ENCODE results near the gene MIER3. TPM values are rescaled to one million over a fixed set of nuclear protein-coding genes. Genes with fewer than 3 reads are reported as not detected.

MIER3 gene
- total RNA-seq, 1 donor from 2014 or later = 30.0 TPM

- Histone ChIP-seq H3K4me3 (ENCODE audit: insufficient read depth, low read depth, low read length) (peak overlapping the region; percentile 85), H3K36me3 (ENCODE audit: insufficient read depth, low read length) (peaks cover 15% of the 10 kb centered on the region), H3K4me1 (ENCODE audit: insufficient read depth, low read length) (peaks cover 5% of the 10 kb centered on the region), H3K27me3 (ENCODE audit: insufficient read depth, low read length) (no peaks in the 10 kb centered on the region), H3K4me2 (ENCODE audit: low read length) (peak overlapping the region; percentile 98), H3K9ac (ENCODE audit: low read length) (peak overlapping the region; percentile 89), H4K20me1 (ENCODE audit: insufficient read depth, low read length) (peaks cover 28% of the 10 kb centered on the region), H3K27ac (ENCODE audit: low read depth, low read length) (peak overlapping the region; percentile 63), H3K9me3 (ENCODE audit: insufficient read depth, low read depth, low read length) (no peaks in the 10 kb centered on the region), H2AFZ (ENCODE audit: low read depth, low read length) (peak overlapping the region; percentile 74), H3K79me2 (ENCODE audit: insufficient read depth, low read length) (peaks cover 46% of the 10 kb centered on the region)
- Mint-ChIP-seq H3K27ac (ENCODE audit: unreplicated experiment) (peak overlapping the region; percentile 91), H3K36me3 (ENCODE audit: low read depth, unreplicated experiment) (no peaks in the 10 kb centered on the region), H3K4me1 (ENCODE audit: low read depth, unreplicated experiment) (peaks cover 4% of the 10 kb centered on the region), H3K27me3 (ENCODE audit: low read depth, unreplicated experiment) (peaks cover 3% of the 10 kb centered on the region), H3K9me3 (ENCODE audit: unreplicated experiment) (no peaks in the 10 kb centered on the region), H3K4me3 (ENCODE audit: unreplicated experiment) (peak overlapping the region; percentile 97)
- DNase-seq (ENCODE audit: low read depth) (no peak), FAIRE-seq (no peak)
- TF ChIP-seq CTCF (IDR thresholded peaks at IDR 0.05; ENCODE audit: insufficient read depth, low read depth, low read length) (no peak), EZH2 (IDR thresholded peaks at IDR 0.05; ENCODE audit: insufficient read depth, low read length) (no peak)
Observed at GRCh38 chr5:56951126-56951945, 587 bp downstream of the MIER3 start.

GRCh38 chr5:56950626-56951125 is 1.2 kb downstream of the MIER3 start:
- peak overlapping the region; percentile 74 for H2AFZ ChIP-seq (ENCODE audit: low read depth, low read length)

More at GRCh38 chr5:56950626-56951125, 1.2 kb downstream of the MIER3 start:
- FAIRE-seq (no peak), DNase-seq (ENCODE audit: low read depth) (peak; percentile 41)
- H3K9me3 Mint-ChIP-seq (ENCODE audit: unreplicated experiment) = no peaks in the 10 kb centered on the region
- TF ChIP-seq CTCF (IDR thresholded peaks at IDR 0.05; ENCODE audit: insufficient read depth, low read depth, low read length) = no peak
- no peak for TF ChIP-seq EZH2 (IDR thresholded peaks at IDR 0.05; ENCODE audit: insufficient read depth, low read length)
- peak overlapping the region; percentile 85 for H3K4me3 ChIP-seq (ENCODE audit: insufficient read depth, low read depth, low read length)
- H3K4me2 ChIP-seq (ENCODE audit: low read length) = peak overlapping the region; percentile 98
- H4K20me1 ChIP-seq (ENCODE audit: insufficient read depth, low read length) = peaks cover 28% of the 10 kb centered on the region
- H3K9ac ChIP-seq (ENCODE audit: low read length) = peak overlapping the region; percentile 89
- H3K4me1 Mint-ChIP-seq (ENCODE audit: low read depth, unreplicated experiment) = peaks cover 4% of the 10 kb centered on the region
- H3K27ac ChIP-seq (ENCODE audit: low read depth, low read length) = peak overlapping the region; percentile 63
- no peaks in the 10 kb centered on the region for H3K9me3 ChIP-seq (ENCODE audit: insufficient read depth, low read depth, low read length)
- H3K4me3 Mint-ChIP-seq (ENCODE audit: unreplicated experiment) = peak overlapping the region; percentile 97
- no peaks in the 10 kb centered on the region for H3K27me3 ChIP-seq (ENCODE audit: insufficient read depth, low read length)
- H3K36me3 ChIP-seq (ENCODE audit: insufficient read depth, low read length) = peaks cover 17% of the 10 kb centered on the region
- H3K4me1 ChIP-seq (ENCODE audit: insufficient read depth, low read length) = peaks cover 5% of the 10 kb centered on the region
- no peaks in the 10 kb centered on the region for H3K36me3 Mint-ChIP-seq (ENCODE audit: low read depth, unreplicated experiment)
- H3K27me3 Mint-ChIP-seq (ENCODE audit: low read depth, unreplicated experiment) = peaks cover 3% of the 10 kb centered on the region
- peak overlapping the region; percentile 91 for H3K27ac Mint-ChIP-seq (ENCODE audit: unreplicated experiment)
- H3K79me2 ChIP-seq (ENCODE audit: insufficient read depth, low read length) = peaks cover 46% of the 10 kb centered on the region
